ENCODE data around the gene HEPN1. TPM values are rescaled to one million over a fixed set of nuclear protein-coding genes. Genes with fewer than 3 reads are reported as not detected.

The HEPN1 gene
- total RNA-seq, 1 experiment from 2014 or later, result not detected

GRCh38 chr11:124954590-124954955 lies 35.5 kb downstream of the HEPN1 start (continued):
- no peak for TF ChIP-seq ERG (CRISPR knock-in tag; IDR thresholded peaks at IDR 0.05)

- Mint-ChIP-seq H3K9me3 (no peaks in the 10 kb centered on the region), H3K27me3 (ENCODE audit: low read depth) (no peaks in the 10 kb centered on the region), H3K4me1 (no peaks in the 10 kb centered on the region), H3K27ac (no peak overlapping the region), H3K4me3 (no peak overlapping the region), H3K36me3 (no peaks in the 10 kb centered on the region)
- TF ChIP-seq HMGA2 (CRISPR knock-in tag; IDR thresholded peaks at IDR 0.05) (no peak), ELF4 (CRISPR knock-in tag; IDR thresholded peaks at IDR 0.05; ENCODE audit: low read depth) (no peak), MYBL2 (CRISPR knock-in tag; IDR thresholded peaks at IDR 0.05) (no peak), USF2 (CRISPR knock-in tag; IDR thresholded peaks at IDR 0.05) (no peak), ATF2 (CRISPR knock-in tag; IDR thresholded peaks at IDR 0.05; ENCODE audit: borderline replicate concordance, low read depth) (no peak), PRRX2 (CRISPR knock-in tag; IDR thresholded peaks at IDR 0.05) (no peak), ZNF512 (CRISPR knock-in tag; IDR thresholded peaks at IDR 0.05; ENCODE audit: borderline replicate concordance) (no peak), MXD4 (CRISPR knock-in tag; IDR thresholded peaks at IDR 0.05; ENCODE audit: borderline replicate concordance) (no peak), STAT6 (CRISPR knock-in tag; conservative IDR thresholded peaks at IDR 0.05; ENCODE audit: low read depth) (no peak), GRHL2 (CRISPR knock-in tag; IDR thresholded peaks at IDR 0.05; ENCODE audit: insufficient replicate concordance, severe bottlenecking) (no peak), ZSCAN18 (CRISPR knock-in tag; IDR thresholded peaks at IDR 0.05) (no peak), IRF2 (CRISPR knock-in tag; IDR thresholded peaks at IDR 0.05; ENCODE audit: borderline replicate concordance, low read depth) (no peak), E2F5 (CRISPR knock-in tag; IDR thresholded peaks at IDR 0.05) (no peak), NFATC4 (CRISPR knock-in tag; IDR thresholded peaks at IDR 0.05) (no peak)
- ChIA-PET POLR2A (no interaction called here), CTCF (no interaction called here)
- no peak for ATAC-seq
- no peak for DNase-seq (ENCODE audit: low spot score)
Measured at GRCh38 chr11:124955035-124955434, 36.0 kb downstream of the HEPN1 start.
